HG03103 (cell line): ENCODE results near the gene TOM1.
"Not testable (repeated sequence)": the region's sequence is repeated elsewhere in the genome, so short reads cannot be mapped to it uniquely, and the experiment has no call there.

Experiments used
- ATAC-seq: cut with Tn5 transposase; IDR thresholded peaks from one replicate; pipeline ENCODE4 v1.9.1; 2021; ENCODE audit warnings: low read depth; ENCODE audit not compliant: unreplicated experiment

The TOM1 gene

DNA sequence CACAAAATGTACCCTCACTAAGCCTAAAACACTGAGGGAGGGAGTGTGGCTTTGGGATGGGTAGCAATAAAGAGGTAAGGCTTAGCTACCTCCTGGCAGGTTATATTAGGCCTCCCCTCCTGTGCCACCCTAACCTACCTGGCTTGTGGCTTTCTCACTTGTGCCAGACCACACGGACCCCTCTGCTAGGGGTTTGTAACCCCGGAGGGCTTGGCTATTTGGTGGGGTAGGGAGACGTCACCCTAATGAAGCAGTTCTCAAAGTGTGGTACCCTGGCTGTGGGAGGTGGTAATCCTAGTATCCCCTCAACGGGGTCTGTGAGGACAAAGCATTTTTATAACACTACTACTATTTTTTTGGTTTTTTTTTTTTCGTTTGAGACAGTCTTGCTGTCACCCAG is 91.2 kb downstream of the TOM1 start:
- no peak for ATAC-seq

DNA sequence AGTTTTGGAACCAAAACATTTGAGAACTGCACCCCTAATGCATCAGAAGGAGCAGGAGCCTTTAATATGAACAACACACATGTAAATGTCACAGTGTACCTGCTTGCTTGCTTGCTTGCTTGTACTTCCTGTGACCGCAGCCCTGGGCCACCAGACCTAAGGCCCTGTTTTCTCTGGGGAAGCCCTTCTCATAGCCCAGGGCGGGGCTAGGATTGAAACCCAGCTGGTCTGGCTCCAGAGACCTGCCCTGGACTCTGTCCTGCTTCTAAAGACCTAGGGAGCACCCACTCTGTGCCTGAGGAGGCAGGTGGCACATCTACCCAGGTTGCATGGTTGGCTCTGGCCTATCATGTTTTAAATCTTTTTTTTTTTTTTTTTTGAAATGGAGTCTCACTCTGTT is 92.7 kb downstream of the TOM1 start:
- no peak for ATAC-seq

DNA sequence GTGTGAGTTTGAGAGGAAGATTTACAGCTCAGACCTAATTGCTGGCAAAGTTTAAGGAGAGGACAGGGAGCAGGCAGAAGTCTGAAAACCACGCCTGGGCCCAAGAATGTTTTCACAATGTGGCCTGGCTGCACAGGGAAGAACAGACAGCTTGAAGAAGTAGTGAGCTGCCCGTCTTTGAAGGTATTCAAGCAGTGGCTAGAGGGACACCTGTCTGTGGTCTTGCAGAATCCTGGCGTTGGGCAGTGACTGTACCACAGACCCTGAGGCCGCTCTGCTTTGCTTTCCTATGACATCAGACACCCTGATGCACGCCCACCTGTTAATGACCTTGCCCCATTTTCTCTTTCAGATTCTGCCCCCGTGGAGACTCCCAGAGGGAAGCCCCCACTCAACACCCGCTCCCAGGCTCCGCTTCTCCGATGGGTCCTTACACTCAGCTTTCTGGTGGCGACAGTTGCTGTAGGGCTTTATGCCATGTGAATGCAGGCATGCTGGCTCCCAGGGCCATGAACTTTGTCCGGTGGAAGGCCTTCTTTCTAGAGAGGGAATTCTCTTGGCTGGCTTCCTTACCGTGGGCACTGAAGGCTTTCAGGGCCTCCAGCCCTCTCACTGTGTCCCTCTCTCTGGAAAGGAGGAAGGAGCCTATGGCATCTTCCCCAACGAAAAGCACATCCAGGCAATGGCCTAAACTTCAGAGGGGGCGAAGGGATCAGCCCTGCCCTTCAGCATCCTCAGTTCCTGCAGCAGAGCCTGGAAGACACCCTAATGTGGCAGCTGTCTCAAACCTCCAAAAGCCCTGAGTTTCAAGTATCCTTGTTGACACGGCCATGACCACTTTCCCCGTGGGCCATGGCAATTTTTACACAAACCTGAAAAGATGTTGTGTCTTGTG is 93.7 kb downstream of the TOM1 start:
- ATAC-seq = no peak

DNA sequence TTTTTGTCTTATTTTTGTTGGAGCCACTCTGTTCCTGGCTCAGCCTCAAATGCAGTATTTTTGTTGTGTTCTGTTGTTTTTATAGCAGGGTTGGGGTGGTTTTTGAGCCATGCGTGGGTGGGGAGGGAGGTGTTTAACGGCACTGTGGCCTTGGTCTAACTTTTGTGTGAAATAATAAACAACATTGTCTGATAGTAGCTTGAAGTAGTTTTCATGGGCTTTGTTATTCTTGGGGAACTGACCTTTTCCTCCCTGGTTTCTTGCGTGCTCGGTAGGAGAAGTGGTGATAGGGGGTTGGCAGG is 94.3 kb downstream of the TOM1 start:
- no peak for ATAC-seq

DNA sequence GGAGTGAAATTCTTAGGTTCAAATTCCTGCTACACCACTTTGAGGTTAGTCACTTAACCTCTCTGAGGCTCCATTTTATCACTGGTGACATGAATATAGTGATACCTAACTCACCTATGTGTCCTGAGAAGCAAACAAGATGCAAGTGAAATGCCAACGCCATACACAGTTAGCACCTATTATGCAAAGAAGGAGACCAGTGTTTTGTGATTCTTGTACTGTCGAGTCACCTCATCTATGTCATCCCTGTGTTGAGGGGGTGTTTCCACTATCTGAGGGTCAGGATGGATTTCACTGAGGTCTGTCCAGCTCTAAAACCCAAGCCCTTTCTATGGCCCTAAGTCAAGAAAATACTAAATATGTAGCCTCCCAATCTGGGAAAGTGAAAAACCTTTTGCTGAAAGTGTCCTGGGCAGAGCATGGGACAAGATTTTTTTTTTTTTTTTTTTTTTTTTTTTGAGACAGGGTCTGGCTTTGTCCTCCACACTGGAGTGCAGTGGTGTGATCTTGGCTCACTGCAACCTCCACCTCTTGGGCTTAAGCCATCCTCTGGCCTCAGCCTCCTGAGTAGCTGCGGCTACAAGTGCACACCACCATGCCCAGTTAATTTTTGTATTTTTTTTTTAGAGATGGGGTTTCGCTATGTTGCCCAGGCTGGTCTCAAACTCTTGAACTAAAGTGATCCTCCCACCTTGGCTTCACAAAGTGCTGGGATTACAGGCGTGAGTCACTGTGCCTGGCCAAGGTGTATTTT is 95.3 kb downstream of the TOM1 start:
- no peak for ATAC-seq

DNA sequence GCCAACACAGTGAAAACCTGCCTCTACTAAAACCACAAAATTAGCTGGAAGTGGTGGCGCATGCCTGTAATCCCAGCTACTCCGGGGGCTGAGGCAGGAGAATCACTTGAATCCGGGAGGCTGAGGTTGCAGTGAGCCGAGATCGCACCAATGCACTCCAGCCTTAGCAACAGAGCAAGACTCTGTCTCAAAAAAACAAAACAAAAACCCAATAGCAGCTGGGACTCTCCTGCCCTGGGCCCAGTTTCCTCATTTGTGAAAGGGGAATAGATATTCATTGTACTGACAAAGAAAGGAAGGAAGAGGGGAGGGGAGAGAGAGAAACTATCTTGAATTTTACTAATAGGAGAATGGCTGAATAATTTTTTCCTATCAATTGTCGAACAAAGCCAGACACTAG is 96.9 kb downstream of the TOM1 start:
- ATAC-seq = not testable (repeated sequence)

DNA sequence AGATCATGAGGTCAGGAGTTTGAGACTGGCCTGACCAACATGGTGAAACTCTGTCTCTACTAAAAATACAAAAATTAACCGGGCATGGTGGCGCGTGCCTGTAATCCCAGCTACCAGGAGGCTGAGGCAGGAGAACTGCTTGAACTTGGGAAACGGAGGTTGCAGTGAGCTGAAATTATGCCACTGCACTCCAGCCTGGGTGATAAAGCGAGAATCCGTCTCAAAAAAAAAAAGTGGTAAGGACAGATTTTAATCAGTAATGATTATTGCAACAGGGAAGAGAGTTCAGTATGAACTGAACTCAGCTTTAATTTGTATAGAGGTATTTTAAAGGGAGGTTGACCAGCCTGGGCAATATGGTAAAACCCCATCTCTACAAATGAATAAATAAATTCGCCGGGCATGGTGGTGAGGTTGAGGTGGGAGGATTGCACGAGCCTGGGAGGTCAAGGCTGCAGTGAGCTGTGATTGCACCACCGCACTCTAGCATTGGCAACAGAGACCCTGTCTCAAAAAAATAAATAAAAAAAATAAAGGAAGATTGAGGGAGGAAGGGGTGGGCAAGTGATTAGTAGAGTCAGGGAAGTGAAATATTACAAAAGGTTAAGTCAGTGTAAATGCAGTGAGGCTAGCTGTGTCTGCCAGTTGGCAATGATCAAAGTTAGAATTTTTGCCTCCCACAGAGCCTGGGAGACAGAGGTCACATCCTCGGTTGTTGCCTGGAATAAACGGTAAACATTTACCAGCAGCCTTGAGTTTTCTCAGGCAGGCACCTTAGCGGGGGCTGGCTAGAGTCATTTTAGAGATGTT is 97.6 kb downstream of the TOM1 start:
- ATAC-seq = no peak
